OCI-LY7 (cell line): ENCODE data around the gene NACC1. TPM values are rescaled to one million over a fixed set of nuclear protein-coding genes. Genes with fewer than 3 reads are reported as not detected.

Experiments
- BruUV-seq: library from RNA; stranded (reverse); fragments of 400-500 nt; replicated peaks from 2 replicates; lab custom pipeline; 2021; lab: Mats Ljungman, UMichigan
- CTCF ChIA-PET: fragments of 300-600 bp; sonication (Branson Sonifier 250); formaldehyde crosslinking; loops from one replicate; lab custom pipeline; 2022; ENCODE audit warnings: antibody characterized with exemption; ENCODE audit not compliant: unreplicated experiment; lab: Charles Lee
- POLR2A ChIA-PET: fragments of 300-600 bp; sonication (Branson Sonifier 250); formaldehyde crosslinking; loops from one replicate; lab custom pipeline; 2022; ENCODE audit warnings: antibody characterized with exemption; lab: Charles Lee
- DNase-seq: peaks from one replicate; pipeline ENCODE4 v3.0.0-alpha.2; 2015; ENCODE audit warnings: low spot score
- H2AFZ ChIP-seq: fragments of 200-600 bp; sonication (generic), shearing (Covaris generic); 2 replicates; pipeline ENCODE4 v1.6.1; 2014; ENCODE audit warnings: mild to moderate bottlenecking, antibody characterized with exemption, low read length, moderate library complexity
- H3K27ac ChIP-seq: fragments of 200-600 bp; sonication (generic); 2 replicates; pipeline ENCODE4 v1.5.1; 2014; ENCODE audit warnings: mixed run types, low read depth, mild to moderate bottlenecking, moderate library complexity, low read length, inconsistent platforms; ENCODE audit not compliant: poor library complexity, severe bottlenecking
- H3K36me3 ChIP-seq: fragments of 200-600 bp; sonication (generic); 2 replicates; pipeline ENCODE4 v1.6.1; 2014; ENCODE audit warnings: mild to moderate bottlenecking, antibody characterized with exemption, low read length, moderate library complexity, mixed read lengths; ENCODE audit not compliant: insufficient read depth
- H3K4me1 ChIP-seq: fragments of 200-600 bp; sonication (generic); 2 replicates; pipeline ENCODE4 v1.5.1; 2014; ENCODE audit warnings: mild to moderate bottlenecking, low read length; ENCODE audit not compliant: insufficient read depth, poor library complexity, severe bottlenecking
- H3K4me2 ChIP-seq: fragments of 200-600 bp; sonication (generic); 2 replicates; pipeline ENCODE4 v1.6.1; 2014; ENCODE audit warnings: mild to moderate bottlenecking, low read length
- H3K4me3 ChIP-seq: fragments of 200-600 bp; sonication (generic); 2 replicates; pipeline ENCODE4 v1.5.1; 2014; ENCODE audit warnings: mild to moderate bottlenecking, low read depth, low read length; ENCODE audit not compliant: poor library complexity, severe bottlenecking
- H3K79me2 ChIP-seq: fragments of 200-600 bp; sonication (generic); 2 replicates; pipeline ENCODE4 v1.6.1; 2016; ENCODE audit warnings: low read depth, mild to moderate bottlenecking, low read length, moderate library complexity, mixed read lengths; ENCODE audit not compliant: insufficient read depth
- H3K9me2 ChIP-seq: fragments of 200-600 bp; sonication (generic); 2 replicates; pipeline ENCODE4 v1.6.1; 2016; ENCODE audit warnings: mild to moderate bottlenecking, low read length, mixed read lengths; ENCODE audit not compliant: insufficient read depth
- H3K9me3 ChIP-seq: fragments of 200-600 bp; sonication (generic); 2 replicates; pipeline ENCODE4 v1.6.1; 2014; ENCODE audit warnings: mild to moderate bottlenecking, mixed run types, low read length, mixed read lengths
- H4K20me1 ChIP-seq: fragments of 200-600 bp; sonication (generic); 2 replicates; pipeline ENCODE4 v1.6.1; 2014; ENCODE audit warnings: mild to moderate bottlenecking, antibody characterized with exemption, low read length, moderate library complexity, mixed read lengths; ENCODE audit not compliant: insufficient read depth
- CTCF ChIP-seq: fragments of 200-600 bp; sonication (generic); conservative IDR thresholded peaks from 2 replicates; pipeline ENCODE4 v1.5.1; 2014; ENCODE audit warnings: mild to moderate bottlenecking, antibody characterized with exemption, low read length, moderate library complexity, mixed read lengths
- EZH2phosphoT487 ChIP-seq: fragments of 200-600 bp; sonication (generic); IDR thresholded peaks from 2 replicates; pipeline ENCODE4 v1.6.1; 2018; ENCODE audit warnings: low read depth, borderline replicate concordance, mild to moderate bottlenecking, mixed run types, antibody characterized with exemption, low read length, moderate library complexity, mixed read lengths
- intact Hi-C: fragments of 100-400 bp; cut with micrococcal nuclease; formaldehyde crosslinking; loops from one replicate; pipeline ENCODE4 v1.10.0; 2022; ENCODE audit not compliant: unreplicated experiment
- total RNA-seq, 2 experiments: library from RNA; depleted of rRNA in 1 of 2; stranded (reverse); fragments of >200 nt in 1 of 2; shearing (Covaris generic) in 1 of 2; gene quantifications; 2 replicates each; pipeline ENCODE4 v1.2.3, GENCODE V29; 2014 to 2022

Gene NACC1
- total RNA-seq, 2 experiments from 2014 or later: 52.9 to 56.3 TPM

GRCh38 chr19:13159713-13160112 is 41.6 kb downstream of the NACC1 start:
- H3K4me1 ChIP-seq: peaks cover 93% of the 10 kb centered on the region
- H3K9me2 ChIP-seq: no peaks in the 10 kb centered on the region
- TF ChIP-seq EZH2phosphoT487 (no peak), CTCF (0 out of 2 replicates have a peak, but pooled peaks have one; percentile 20)
- H3K4me3 ChIP-seq: no peak overlapping the region
- POLR2A ChIA-PET: interaction anchor here (2.8 kb wide), 1 partner anchor 10 kb away, joined by 7 read pairs; no protein-coding TSS in a partner anchor
- DNase-seq: no peak
- peaks cover 6% of the 10 kb centered on the region for H3K36me3 ChIP-seq
- H2AFZ ChIP-seq: no peak overlapping the region
- peak overlapping the region; percentile 39 for H3K4me2 ChIP-seq
- BruUV-seq: no TSS peak
- peak overlapping the region; percentile 95 for H3K27ac ChIP-seq
- H4K20me1 ChIP-seq: no peaks in the 10 kb centered on the region
- CTCF ChIA-PET: no interaction called here
- no peaks in the 10 kb centered on the region for H3K9me3 ChIP-seq
- intact Hi-C loops: loop anchor here (10.0 kb wide), 1 partner anchor 675 kb away; no protein-coding TSS in a partner anchor
- peaks cover 33% of the 10 kb centered on the region; the same call in 1 of the 2 replicates for H3K79me2 ChIP-seq

DNA sequence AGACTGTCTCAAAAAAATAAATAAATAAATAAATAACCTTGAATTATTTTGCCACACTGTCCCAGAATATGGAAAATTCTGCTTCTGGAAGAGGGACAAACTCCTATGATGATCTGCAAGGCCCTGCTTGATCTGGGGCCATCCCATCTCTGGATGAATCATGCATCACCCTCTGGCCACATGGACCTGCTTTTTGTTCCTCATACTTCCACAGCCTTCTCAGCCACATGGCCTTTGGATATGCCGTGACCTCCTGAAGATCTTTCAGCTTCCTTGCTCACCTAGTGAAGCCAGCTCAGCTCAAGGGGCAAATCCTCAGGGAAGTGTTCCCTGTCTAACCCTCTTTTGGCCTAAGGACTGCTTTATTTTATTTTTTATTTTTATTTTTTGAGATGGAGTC is 42.5 kb downstream of the NACC1 start:
- H3K4me2 ChIP-seq: peak overlapping the region; percentile 29
- intact Hi-C loops: loop anchor here (10.0 kb wide), 1 partner anchor 674 kb away; no protein-coding TSS in a partner anchor
- no peaks in the 10 kb centered on the region for H3K36me3 ChIP-seq
- peak overlapping the region; percentile 95 for H3K27ac ChIP-seq
- BruUV-seq: no TSS peak
- no peaks in the 10 kb centered on the region for H3K9me2 ChIP-seq
- H2AFZ ChIP-seq: no peak overlapping the region
- ChIA-PET POLR2A (interaction anchor here (0.7 to 2.8 kb wide), 2 partner anchors 8 to 10 kb away, joined by 3 to 7 read pairs; no protein-coding TSS in a partner anchor), CTCF (no interaction called here)
- H3K9me3 ChIP-seq: no peaks in the 10 kb centered on the region
- no peaks in the 10 kb centered on the region for H4K20me1 ChIP-seq
- peak overlapping the region; percentile 69 for H3K4me3 ChIP-seq
- H3K4me1 ChIP-seq: peaks cover 97% of the 10 kb centered on the region
- TF ChIP-seq EZH2phosphoT487 (no peak), CTCF (no peak)
- DNase-seq: no peak
- H3K79me2 ChIP-seq: peaks cover 26% of the 10 kb centered on the region; the same call in 1 of the 2 replicates
